ENCODE results near the gene XRRA1. TPM values are rescaled to one million over a fixed set of nuclear protein-coding genes. Genes with fewer than 3 reads are reported as not detected.

The XRRA1 gene
- total RNA-seq, 1 experiment from 2014 or later: 29.5 TPM

DNA sequence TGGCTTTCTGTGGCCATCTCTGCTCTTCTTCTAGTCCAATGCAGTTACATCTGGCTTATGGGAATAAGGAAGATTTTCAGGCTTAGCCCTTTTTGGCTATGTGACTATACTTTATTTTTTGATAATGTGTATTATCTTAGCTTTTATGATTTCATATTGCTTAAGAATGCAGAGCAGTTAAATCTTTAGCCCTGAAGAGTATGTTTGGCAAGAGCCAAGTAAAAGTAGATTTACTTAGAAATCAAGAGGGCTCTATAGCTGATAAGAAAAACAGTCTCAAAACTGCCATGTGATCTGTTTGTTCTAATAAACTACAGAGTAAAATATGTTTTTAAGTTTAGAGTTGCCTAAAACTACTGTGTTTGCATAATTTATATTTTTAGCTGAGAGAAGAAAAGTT is 139.1 kb downstream of the XRRA1 start:
- Histone ChIP-seq H3F3A (ENCODE audit: insufficient read depth, low read depth) (no peaks in the 10 kb centered on the region), H3K9me2 (ENCODE audit: insufficient read depth) (no peaks in the 10 kb centered on the region; the same call in 1 of the 2 replicates), H3K4me3 (no peak overlapping the region), H3K4me1 (replicated peaks; ENCODE audit: insufficient read depth) (peaks cover 12% of the 10 kb centered on the region; the same call in 1 of the 2 replicates), H3K36me3 (ENCODE audit: low read depth) (peaks cover 11% of the 10 kb centered on the region), H2AFZ (no peak overlapping the region), H3K9me3 (ENCODE audit: insufficient read depth, low read depth) (no peaks in the 10 kb centered on the region), H3K27me3 (ENCODE audit: insufficient read depth, low read depth) (no peaks in the 10 kb centered on the region), H4K20me1 (ENCODE audit: insufficient read depth) (0 out of 2 replicates have a peak, but pooled peaks cover under 1% of the 10 kb centered on the region), H3K27ac (no peak overlapping the region), H3K4me2 (no peak overlapping the region), H3K79me2 (ENCODE audit: low read depth) (peaks cover 20% of the 10 kb centered on the region)
- no TSS peak for BruUV-seq (replicated peaks)
- ChIA-PET POLR2A (ENCODE audit: unreplicated experiment) (no interaction called here), CTCF (no interaction called here)
- no peak for DNase-seq
- intact Hi-C loops (cut with micrococcal nuclease; ENCODE audit: unreplicated experiment): no loop called here
- TF ChIP-seq CTCF (conservative IDR thresholded peaks at IDR 0.05): no peak

DNA sequence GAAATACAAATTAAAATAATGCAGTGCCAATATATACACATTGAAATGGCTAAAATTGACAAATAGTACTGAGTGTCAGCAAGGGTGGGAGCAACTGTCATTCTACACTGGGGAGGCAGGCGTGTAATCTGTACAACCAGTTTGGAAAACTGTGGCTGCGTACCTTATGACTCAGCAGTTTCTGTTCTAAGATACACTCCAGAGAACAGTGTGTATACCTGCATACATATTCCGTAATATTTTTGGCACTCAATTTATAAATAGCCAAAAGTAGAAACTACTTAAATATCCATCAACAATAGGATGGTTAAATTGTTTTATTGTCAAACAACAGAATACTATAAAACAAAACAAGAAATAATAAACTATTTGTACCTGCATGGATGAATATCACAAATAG is 142.6 kb downstream of the XRRA1 start:
- H3K4me2 ChIP-seq: no peak overlapping the region
- peaks cover 8% of the 10 kb centered on the region for H3K36me3 ChIP-seq (ENCODE audit: low read depth)
- H3K79me2 ChIP-seq (ENCODE audit: low read depth): peaks cover 27% of the 10 kb centered on the region
- no peak overlapping the region for H2AFZ ChIP-seq
- POLR2A ChIA-PET (ENCODE audit: unreplicated experiment): no interaction called here
- no TSS peak for BruUV-seq (replicated peaks)
- H3K9me3 ChIP-seq (ENCODE audit: insufficient read depth, low read depth): no peaks in the 10 kb centered on the region
- no peaks in the 10 kb centered on the region for H3K27me3 ChIP-seq (ENCODE audit: insufficient read depth, low read depth)
- TF ChIP-seq CTCF (conservative IDR thresholded peaks at IDR 0.05) (no peak), EZH2 (IDR thresholded peaks at IDR 0.05; ENCODE audit: low read depth) (no peak)
- CTCF ChIA-PET: no interaction called here
- H3K4me1 ChIP-seq (replicated peaks; ENCODE audit: insufficient read depth): peaks cover 12% of the 10 kb centered on the region; the same call in 1 of the 2 replicates
- no peaks in the 10 kb centered on the region for H4K20me1 ChIP-seq (ENCODE audit: insufficient read depth)
- DNase-seq: no peak
- no peaks in the 10 kb centered on the region for H3F3A ChIP-seq (ENCODE audit: insufficient read depth, low read depth)
- H3K4me3 ChIP-seq: no peak overlapping the region
- intact Hi-C loops (cut with micrococcal nuclease; ENCODE audit: unreplicated experiment): no loop called here
- peak overlapping the region; percentile 3; the same call in 1 of the 2 replicates for H3K27ac ChIP-seq
- no peaks in the 10 kb centered on the region; the same call in 1 of the 2 replicates for H3K9me2 ChIP-seq (ENCODE audit: insufficient read depth)

- Histone ChIP-seq H3K36me3 (ENCODE audit: low read depth) (peaks cover 30% of the 10 kb centered on the region), H3K27me3 (ENCODE audit: insufficient read depth, low read depth) (no peaks in the 10 kb centered on the region), H3K4me2 (no peak overlapping the region), H3K4me1 (replicated peaks; ENCODE audit: insufficient read depth) (no peaks in the 10 kb centered on the region), H3F3A (ENCODE audit: insufficient read depth, low read depth) (no peaks in the 10 kb centered on the region), H3K9me2 (ENCODE audit: insufficient read depth) (no peaks in the 10 kb centered on the region), H3K4me3 (no peak overlapping the region), H3K27ac (no peak overlapping the region), H3K9me3 (ENCODE audit: insufficient read depth, low read depth) (no peaks in the 10 kb centered on the region), H4K20me1 (ENCODE audit: insufficient read depth) (peaks cover 3% of the 10 kb centered on the region), H2AFZ (no peak overlapping the region), H3K79me2 (ENCODE audit: low read depth) (peaks cover 23% of the 10 kb centered on the region)
- intact Hi-C loops (cut with micrococcal nuclease; ENCODE audit: unreplicated experiment): no loop called here
- no TSS peak for BruUV-seq (replicated peaks)
- POLR2A ChIA-PET (ENCODE audit: unreplicated experiment): no interaction called here
- CTCF ChIA-PET: no interaction called here
- TF ChIP-seq CTCF (conservative IDR thresholded peaks at IDR 0.05) (no peak), EZH2 (IDR thresholded peaks at IDR 0.05; ENCODE audit: low read depth) (no peak)
- DNase-seq: no peak
Observed at GRCh38 chr11:74791333-74792100, 157.4 kb downstream of the XRRA1 start.

Other genes with a start within 250 kb of the XRRA1 start
- gene CHRDL2, start 217.7 kb downstream of the XRRA1 start, total RNA-seq (2021): not detected in 2 replicates
- gene RNF169, start 200.2 kb downstream of the XRRA1 start, total RNA-seq (2021): 30.8 and 36.5 TPM in 2 replicates
- 122 and 175 TPM in 2 replicates for gene SPCS2, start 175 bp upstream of the XRRA1 start, total RNA-seq (2021)
- gene NEU3, start 39.8 kb upstream of the XRRA1 start, total RNA-seq (2021): 9.9 and 11.8 TPM in 2 replicates
- gene OR2AT4, start 147.8 kb upstream of the XRRA1 start, total RNA-seq (2021): 0.11 TPM in 1 of 2 replicates, not detected in the other
- 1.3 TPM in 1 of 2 replicates, not detected in the other for gene SLCO2B1, start 202.0 kb upstream of the XRRA1 start, total RNA-seq (2021)

Measured in PC-9 (cell line).